ENCODE measurements around the gene COL1A1. TPM values are rescaled to one million over a fixed set of nuclear protein-coding genes. Genes with fewer than 3 reads are reported as not detected.

Gene COL1A1
- total and polyA plus RNA-seq, 2 of the 13 experiments (the other 11 are each of a cell fraction or from before 2014, with no cell fraction given): 0.05 TPM; not detected in 1

DNA sequence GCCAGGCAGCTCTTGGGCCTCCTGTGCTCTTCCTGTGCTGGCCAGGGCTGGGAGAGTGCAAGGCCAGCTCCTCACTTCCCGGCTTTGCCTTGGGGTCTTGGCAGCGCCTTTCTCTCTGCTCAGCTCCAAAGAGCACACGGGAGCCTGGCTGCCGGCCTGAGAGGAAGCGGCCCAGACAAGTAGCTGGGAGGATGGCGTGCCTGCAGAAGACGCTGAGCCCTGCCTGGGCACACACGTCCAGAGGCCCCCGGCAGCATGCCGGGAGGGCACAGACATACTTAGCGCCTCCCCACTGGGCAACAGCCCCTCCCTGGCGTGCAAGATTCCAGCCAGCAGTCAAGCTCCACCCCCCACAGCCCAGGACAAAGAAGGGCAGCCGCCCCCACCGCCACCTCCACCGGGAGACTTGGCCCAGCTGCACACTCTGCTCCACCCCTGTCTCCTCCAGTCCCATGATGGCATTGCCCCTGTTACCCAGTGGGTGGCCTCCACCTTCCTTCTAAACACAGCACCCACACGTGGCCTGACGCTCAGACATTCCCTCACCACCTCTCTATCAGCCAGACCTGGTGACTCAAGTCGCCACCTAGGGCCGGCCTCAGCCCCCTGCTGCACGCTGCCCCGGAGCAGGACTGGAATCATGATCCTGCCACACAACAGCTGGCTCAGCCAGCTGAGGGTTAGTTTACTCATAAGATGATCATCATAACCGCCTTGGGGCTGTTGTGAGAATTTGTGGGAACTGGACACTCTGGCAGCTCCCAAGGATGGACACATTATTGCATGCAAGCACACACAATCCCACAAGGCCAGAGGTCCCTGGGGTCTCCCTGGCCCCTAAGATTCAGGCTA is 23.2 kb downstream of the COL1A1 start (continued):
- no peak for TF ChIP-seq HHEX (CRISPR knock-in tag; IDR thresholded peaks at IDR 0.05)
- TF ChIP-seq POGZ (CRISPR knock-in tag; IDR thresholded peaks at IDR 0.05): no peak
- 0 out of 2 replicates have a peak, but pooled peaks have one; percentile 7 for TF ChIP-seq BRD4 (CRISPR knock-in tag; IDR thresholded peaks at IDR 0.05)
- peak; percentile 68; the same call in 1 of the 2 replicates for TF ChIP-seq RNF2 (conservative IDR thresholded peaks at IDR 0.05; ENCODE audit: low read depth)
- TF ChIP-seq HNRNPUL1 (IDR thresholded peaks at IDR 0.05; ENCODE audit: low read depth, low read length): no peak
- TF ChIP-seq CCDC6 (CRISPR knock-in tag; IDR thresholded peaks at IDR 0.05): peak; percentile 65; the same call in 1 of the 2 replicates
- TF ChIP-seq ZNF737 (CRISPR knock-in tag; IDR thresholded peaks at IDR 0.05; ENCODE audit: borderline replicate concordance): 0 out of 2 replicates have a peak, but pooled peaks have one; percentile 27
- no peak for TF ChIP-seq ZNF510 (CRISPR knock-in tag; IDR thresholded peaks at IDR 0.05; ENCODE audit: low read depth)
- no peak for TF ChIP-seq CENPT (CRISPR knock-in tag; IDR thresholded peaks at IDR 0.05; ENCODE audit: low read depth)
- TF ChIP-seq MXD4 (CRISPR knock-in tag; IDR thresholded peaks at IDR 0.05): peak; percentile 88
- TF ChIP-seq, protein P1, sequence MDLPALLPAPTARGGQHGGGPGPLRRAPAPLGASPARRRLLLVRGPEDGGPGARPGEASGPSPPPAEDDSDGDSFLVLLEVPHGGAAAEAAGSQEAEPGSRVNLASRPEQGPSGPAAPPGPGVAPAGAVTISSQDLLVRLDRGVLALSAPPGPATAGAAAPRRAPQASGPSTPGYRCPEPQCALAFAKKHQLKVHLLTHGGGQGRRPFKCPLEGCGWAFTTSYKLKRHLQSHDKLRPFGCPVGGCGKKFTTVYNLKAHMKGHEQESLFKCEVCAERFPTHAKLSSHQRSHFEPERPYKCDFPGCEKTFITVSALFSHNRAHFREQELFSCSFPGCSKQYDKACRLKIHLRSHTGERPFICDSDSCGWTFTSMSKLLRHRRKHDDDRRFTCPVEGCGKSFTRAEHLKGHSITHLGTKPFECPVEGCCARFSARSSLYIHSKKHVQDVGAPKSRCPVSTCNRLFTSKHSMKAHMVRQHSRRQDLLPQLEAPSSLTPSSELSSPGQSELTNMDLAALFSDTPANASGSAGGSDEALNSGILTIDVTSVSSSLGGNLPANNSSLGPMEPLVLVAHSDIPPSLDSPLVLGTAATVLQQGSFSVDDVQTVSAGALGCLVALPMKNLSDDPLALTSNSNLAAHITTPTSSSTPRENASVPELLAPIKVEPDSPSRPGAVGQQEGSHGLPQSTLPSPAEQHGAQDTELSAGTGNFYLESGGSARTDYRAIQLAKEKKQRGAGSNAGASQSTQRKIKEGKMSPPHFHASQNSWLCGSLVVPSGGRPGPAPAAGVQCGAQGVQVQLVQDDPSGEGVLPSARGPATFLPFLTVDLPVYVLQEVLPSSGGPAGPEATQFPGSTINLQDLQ (CRISPR knock-in tag; IDR thresholded peaks at IDR 0.05): 0 out of 2 replicates have a peak, but pooled peaks have one; percentile 56
- no peak for TF ChIP-seq FOXA1 (IDR thresholded peaks at IDR 0.05)
- no peak for TF ChIP-seq FOXA1 (CRISPR knock-in tag; IDR thresholded peaks at IDR 0.05)
- peak; percentile 48; the same call in 1 of the 2 replicates for TF ChIP-seq ZNF746 (CRISPR knock-in tag; IDR thresholded peaks at IDR 0.05)
- no peak for TF ChIP-seq ZNF160 (CRISPR knock-in tag; IDR thresholded peaks at IDR 0.05)
- peak; percentile 67; the same call in 1 of the 2 replicates for TF ChIP-seq ZMAT3 (CRISPR knock-in tag; conservative IDR thresholded peaks at IDR 0.05)
- TF ChIP-seq, protein P2, sequence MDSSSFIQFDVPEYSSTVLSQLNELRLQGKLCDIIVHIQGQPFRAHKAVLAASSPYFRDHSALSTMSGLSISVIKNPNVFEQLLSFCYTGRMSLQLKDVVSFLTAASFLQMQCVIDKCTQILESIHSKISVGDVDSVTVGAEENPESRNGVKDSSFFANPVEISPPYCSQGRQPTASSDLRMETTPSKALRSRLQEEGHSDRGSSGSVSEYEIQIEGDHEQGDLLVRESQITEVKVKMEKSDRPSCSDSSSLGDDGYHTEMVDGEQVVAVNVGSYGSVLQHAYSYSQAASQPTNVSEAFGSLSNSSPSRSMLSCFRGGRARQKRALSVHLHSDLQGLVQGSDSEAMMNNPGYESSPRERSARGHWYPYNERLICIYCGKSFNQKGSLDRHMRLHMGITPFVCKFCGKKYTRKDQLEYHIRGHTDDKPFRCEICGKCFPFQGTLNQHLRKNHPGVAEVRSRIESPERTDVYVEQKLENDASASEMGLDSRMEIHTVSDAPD (CRISPR knock-in tag; IDR thresholded peaks at IDR 0.05): 0 out of 2 replicates have a peak, but pooled peaks have one; percentile 67
- no peak for TF ChIP-seq ZNF775 (CRISPR knock-in tag; IDR thresholded peaks at IDR 0.05; ENCODE audit: borderline replicate concordance)
- no peak; the same call in 1 of the 2 replicates for TF ChIP-seq NR2F2 (IDR thresholded peaks at IDR 0.05; ENCODE audit: borderline replicate concordance, low read depth)
- TF ChIP-seq, protein P3, sequence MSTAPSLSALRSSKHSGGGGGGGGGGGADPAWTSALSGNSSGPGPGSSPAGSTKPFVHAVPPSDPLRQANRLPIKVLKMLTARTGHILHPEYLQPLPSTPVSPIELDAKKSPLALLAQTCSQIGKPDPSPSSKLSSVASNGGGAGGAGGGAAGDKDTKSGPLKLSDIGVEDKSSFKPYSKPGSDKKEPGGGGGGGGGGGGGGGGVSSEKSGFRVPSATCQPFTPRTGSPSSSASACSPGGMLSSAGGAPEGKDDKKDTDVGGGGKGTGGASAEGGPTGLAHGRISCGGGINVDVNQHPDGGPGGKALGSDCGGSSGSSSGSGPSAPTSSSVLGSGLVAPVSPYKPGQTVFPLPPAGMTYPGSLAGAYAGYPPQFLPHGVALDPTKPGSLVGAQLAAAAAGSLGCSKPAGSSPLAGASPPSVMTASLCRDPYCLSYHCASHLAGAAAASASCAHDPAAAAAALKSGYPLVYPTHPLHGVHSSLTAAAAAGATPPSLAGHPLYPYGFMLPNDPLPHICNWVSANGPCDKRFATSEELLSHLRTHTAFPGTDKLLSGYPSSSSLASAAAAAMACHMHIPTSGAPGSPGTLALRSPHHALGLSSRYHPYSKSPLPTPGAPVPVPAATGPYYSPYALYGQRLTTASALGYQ (CRISPR knock-in tag; IDR thresholded peaks at IDR 0.05): no peak
- TF ChIP-seq ATRX (CRISPR knock-in tag; IDR thresholded peaks at IDR 0.05; ENCODE audit: borderline replicate concordance): no peak
- peak; percentile 81 for TF ChIP-seq SRSF1 (optimal IDR thresholded peaks at IDR 0.05; ENCODE audit: low read depth, low read length)
- peak; percentile 39 for TF ChIP-seq BHLHE40 (IDR thresholded peaks at IDR 0.05; ENCODE audit: low read length)
- peak; percentile 72; the same call in 1 of the 2 replicates for TF ChIP-seq ZNF772 (CRISPR knock-in tag; IDR thresholded peaks at IDR 0.05)
- peak; percentile 81 for TF ChIP-seq ZNF274 (CRISPR knock-in tag; IDR thresholded peaks at IDR 0.05)
